Hepatocyte (in vitro differentiated cells): ENCODE data around the gene ARID4B. TPM values are rescaled to one million over a fixed set of nuclear protein-coding genes. Genes with fewer than 3 reads are reported as not detected.
A peak's percentile ranks its signal among the peaks of the same experiment; 100 is the strongest.

Source experiments
- DNase-seq: peaks from one replicate; pipeline ENCODE4 v3.0.0-alpha.2; 2016; ENCODE audit warnings: low spot score
- H2AFZ ChIP-seq: fragments of 200-600 bp; sonication (generic); 2 replicates; pipeline ENCODE4 v1.6.0; 2016; ENCODE audit warnings: antibody characterized with exemption, mild to moderate bottlenecking
- H3K27ac ChIP-seq: fragments of 200-600 bp; sonication (generic); 2 replicates; pipeline ENCODE4 v1.5.1; 2016; ENCODE audit warnings: mild to moderate bottlenecking
- H3K27me3 ChIP-seq: fragments of 200-600 bp; sonication (generic); 2 replicates; pipeline ENCODE4 v1.6.1; 2016
- H3K36me3 ChIP-seq: fragments of 200-600 bp; sonication (generic); replicated peaks from 2 replicates; pipeline ENCODE4 v1.5.1; 2016; ENCODE audit warnings: low read depth; ENCODE audit not compliant: insufficient read depth
- H3K4me1 ChIP-seq: fragments of 200-600 bp; sonication (generic); 2 replicates; pipeline ENCODE4 v1.5.1; 2016; ENCODE audit warnings: mild to moderate bottlenecking, moderate library complexity; ENCODE audit not compliant: insufficient read depth
- H3K4me2 ChIP-seq: fragments of 200-600 bp; sonication (generic); 2 replicates; pipeline ENCODE4 v1.6.0; 2016
- H3K4me3 ChIP-seq: fragments of 200-600 bp; sonication (generic); 2 replicates; pipeline ENCODE4 v1.5.1; 2016; ENCODE audit warnings: mild to moderate bottlenecking
- H3K79me2 ChIP-seq: fragments of 200-600 bp; sonication (generic); 2 replicates; pipeline ENCODE4 v1.6.0; 2017; ENCODE audit warnings: mild to moderate bottlenecking
- H3K9me2 ChIP-seq: fragments of 200-600 bp; sonication (generic); replicated peaks from 2 replicates; pipeline ENCODE4 v1.6.0; 2017; ENCODE audit warnings: mild to moderate bottlenecking; ENCODE audit not compliant: insufficient read depth
- H3K9me3 ChIP-seq: fragments of 200-600 bp; sonication (generic); 2 replicates; pipeline ENCODE4 v1.5.1; 2016; ENCODE audit warnings: low read depth, mild to moderate bottlenecking
- H4K20me1 ChIP-seq: fragments of 200-600 bp; sonication (generic); 2 replicates; pipeline ENCODE4 v1.6.0; 2016; ENCODE audit warnings: mild to moderate bottlenecking; ENCODE audit not compliant: insufficient read depth, poor library complexity, severe bottlenecking
- EZH2 ChIP-seq: fragments of 200-600 bp; sonication (generic); IDR thresholded peaks from 2 replicates; pipeline ENCODE4 v1.6.1; 2016; ENCODE audit warnings: antibody characterized with exemption, mild to moderate bottlenecking, borderline replicate concordance
- EZH2phosphoT487 ChIP-seq: fragments of 200-600 bp; sonication (generic); IDR thresholded peaks from one replicate; pipeline ENCODE4 v1.6.1; 2018; ENCODE audit warnings: antibody characterized with exemption, mild to moderate bottlenecking, low read depth, moderate library complexity; ENCODE audit not compliant: unreplicated experiment, severe bottlenecking
- WGBS: methylation state at CpG from one replicate; pipeline ENCODE4 v1.1.6; 2016; ENCODE audit warnings: low lambda C conversion rate; ENCODE audit errors: missing lambda C conversion rate; 5-methylcytosine and 5-hydroxymethylcytosine counted together
- polyA plus RNA-seq: library from polyadenylated mRNA; unstranded; fragments of >200 nt; fragmentation: Nextera tagmentation; extraction: Ambion mirVana; gene quantifications from 2 replicates; pipeline ENCODE4 v1.2.1, GENCODE V29; 2016
- total RNA-seq: library from RNA; depleted of rRNA; stranded (reverse); fragments of >200 nt; gene quantifications from 2 replicates; pipeline ENCODE4 v1.2.3, GENCODE V29; 2014
- TF ChIP-seq, protein P1 (sequence below): fragments of 200-600 bp; sonication (generic); IDR thresholded peaks from 2 replicates; pipeline ENCODE4 v1.5.1; 2016; ENCODE audit warnings: antibody characterized with exemption, mild to moderate bottlenecking; ENCODE audit not compliant: poor library complexity

ARID4B gene
- total and polyA plus RNA-seq, 2 experiments from 2014 or later: 29.4 to 35.0 TPM

DNA sequence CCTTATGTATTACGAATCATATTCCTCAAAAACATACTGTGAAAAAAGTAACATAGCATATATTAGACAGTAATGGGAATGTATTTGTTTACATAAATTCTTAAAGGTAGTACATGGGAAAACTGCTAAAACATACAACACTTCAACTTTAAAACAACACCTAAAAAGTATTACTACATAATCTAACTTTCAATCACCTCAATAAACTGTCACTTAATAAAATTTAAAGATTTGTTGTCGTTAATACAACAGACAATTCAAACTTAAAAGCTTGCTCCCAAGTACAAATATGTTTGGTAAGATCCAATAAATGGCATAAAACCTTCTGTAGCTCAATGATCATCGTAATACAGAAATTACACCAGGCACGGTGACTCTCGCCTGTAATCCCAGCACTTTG, 3.7 kb downstream of the ARID4B start:
- H4K20me1 ChIP-seq: peaks cover 77% of the 10 kb centered on the region
- 93% methylated on average over 5 of the region's 5 CpGs for WGBS
- no peak for DNase-seq
- H3K36me3 ChIP-seq: no peaks in the 10 kb centered on the region
- peak overlapping the region; percentile 86 for H3K4me2 ChIP-seq
- TF ChIP-seq EZH2phosphoT487 (no peak), EZH2 (no peak)
- TF ChIP-seq, protein P1, sequence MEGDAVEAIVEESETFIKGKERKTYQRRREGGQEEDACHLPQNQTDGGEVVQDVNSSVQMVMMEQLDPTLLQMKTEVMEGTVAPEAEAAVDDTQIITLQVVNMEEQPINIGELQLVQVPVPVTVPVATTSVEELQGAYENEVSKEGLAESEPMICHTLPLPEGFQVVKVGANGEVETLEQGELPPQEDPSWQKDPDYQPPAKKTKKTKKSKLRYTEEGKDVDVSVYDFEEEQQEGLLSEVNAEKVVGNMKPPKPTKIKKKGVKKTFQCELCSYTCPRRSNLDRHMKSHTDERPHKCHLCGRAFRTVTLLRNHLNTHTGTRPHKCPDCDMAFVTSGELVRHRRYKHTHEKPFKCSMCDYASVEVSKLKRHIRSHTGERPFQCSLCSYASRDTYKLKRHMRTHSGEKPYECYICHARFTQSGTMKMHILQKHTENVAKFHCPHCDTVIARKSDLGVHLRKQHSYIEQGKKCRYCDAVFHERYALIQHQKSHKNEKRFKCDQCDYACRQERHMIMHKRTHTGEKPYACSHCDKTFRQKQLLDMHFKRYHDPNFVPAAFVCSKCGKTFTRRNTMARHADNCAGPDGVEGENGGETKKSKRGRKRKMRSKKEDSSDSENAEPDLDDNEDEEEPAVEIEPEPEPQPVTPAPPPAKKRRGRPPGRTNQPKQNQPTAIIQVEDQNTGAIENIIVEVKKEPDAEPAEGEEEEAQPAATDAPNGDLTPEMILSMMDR: no peak
- no peak overlapping the region for H3K4me3 ChIP-seq
- H3K9me2 ChIP-seq: no peaks in the 10 kb centered on the region
- H3K9me3 ChIP-seq: no peaks in the 10 kb centered on the region
- H2AFZ ChIP-seq: no peak overlapping the region
- H3K4me1 ChIP-seq: peaks cover 20% of the 10 kb centered on the region
- H3K79me2 ChIP-seq: peaks cover 85% of the 10 kb centered on the region
- no peaks in the 10 kb centered on the region for H3K27me3 ChIP-seq
- no peak overlapping the region for H3K27ac ChIP-seq

DNA sequence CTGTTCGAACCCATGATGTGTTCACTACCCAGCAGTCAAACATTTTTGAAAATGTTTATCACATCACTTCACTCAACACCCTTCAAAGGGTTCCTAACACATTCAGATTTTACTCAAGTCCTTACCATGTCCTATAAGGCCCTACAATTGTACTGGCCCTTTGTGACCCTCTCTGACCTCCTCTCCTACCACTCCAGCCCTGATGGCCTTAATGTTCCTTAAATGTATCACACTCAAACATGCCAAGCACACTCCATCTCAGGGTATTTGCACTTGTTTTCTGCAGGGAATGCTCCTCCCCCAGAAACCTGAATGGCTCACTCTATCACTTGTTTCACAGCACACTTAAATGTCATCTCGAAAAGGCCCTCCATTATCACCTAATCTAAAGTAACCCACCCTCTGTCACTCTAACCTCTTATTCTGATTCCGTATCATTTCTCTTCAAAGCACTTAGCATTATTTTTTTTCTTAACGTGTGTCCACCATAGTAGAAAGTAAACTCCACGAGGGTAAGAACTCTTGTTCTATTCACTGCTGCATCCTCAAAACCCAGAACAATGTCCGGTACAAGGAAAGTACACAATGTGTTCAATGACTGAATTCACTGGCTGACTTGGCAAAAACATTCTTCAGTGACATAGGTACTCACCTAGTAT, 7.3 kb downstream of the ARID4B start:
- no peaks in the 10 kb centered on the region for H3K9me3 ChIP-seq
- H3K4me1 ChIP-seq: peaks cover 12% of the 10 kb centered on the region
- H3K4me2 ChIP-seq: no peak overlapping the region
- H2AFZ ChIP-seq: no peak overlapping the region
- no peak for DNase-seq
- H3K79me2 ChIP-seq: peaks cover 100% of the 10 kb centered on the region
- TF ChIP-seq, protein P1: no peak
- TF ChIP-seq EZH2 (no peak), EZH2phosphoT487 (no peak)
- H4K20me1 ChIP-seq: peaks cover 99% of the 10 kb centered on the region
- no peaks in the 10 kb centered on the region for H3K9me2 ChIP-seq
- H3K27ac ChIP-seq: no peak overlapping the region
- no peaks in the 10 kb centered on the region for H3K27me3 ChIP-seq
- H3K4me3 ChIP-seq: no peak overlapping the region
- no peaks in the 10 kb centered on the region for H3K36me3 ChIP-seq
- 92% methylated on average over 6 of the region's 6 CpGs for WGBS

DNA sequence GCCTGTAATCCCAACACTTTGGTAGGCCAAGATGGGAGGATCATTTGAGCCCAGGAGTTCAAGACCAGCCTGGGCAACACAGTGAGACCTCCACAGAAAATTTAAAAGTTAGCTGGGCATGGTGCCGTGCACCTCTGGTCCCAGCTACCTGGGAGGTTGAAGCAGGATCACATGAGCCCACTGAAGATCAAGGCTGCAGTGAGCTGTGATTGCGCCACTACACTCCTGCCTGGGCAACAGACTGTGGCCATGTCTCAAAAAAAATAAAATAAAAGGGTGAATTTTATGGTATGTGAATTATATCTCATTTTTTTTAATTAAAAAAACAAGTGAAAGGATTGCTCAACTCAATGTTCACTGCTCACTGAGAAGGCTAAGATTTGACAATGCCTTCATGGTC, 8.7 kb downstream of the ARID4B start:
- H3K36me3 ChIP-seq: no peaks in the 10 kb centered on the region
- H2AFZ ChIP-seq: no peak overlapping the region
- H3K4me1 ChIP-seq: no peaks in the 10 kb centered on the region
- H3K9me3 ChIP-seq: no peaks in the 10 kb centered on the region
- no peak overlapping the region for H3K4me2 ChIP-seq
- no peak for DNase-seq
- H4K20me1 ChIP-seq: peaks cover 99% of the 10 kb centered on the region
- no peaks in the 10 kb centered on the region for H3K27me3 ChIP-seq
- no peaks in the 10 kb centered on the region for H3K9me2 ChIP-seq
- TF ChIP-seq EZH2phosphoT487 (no peak), EZH2 (no peak)
- TF ChIP-seq, protein P1: no peak
- no peak overlapping the region for H3K4me3 ChIP-seq
- H3K79me2 ChIP-seq: peaks cover 100% of the 10 kb centered on the region
- H3K27ac ChIP-seq: no peak overlapping the region
- WGBS: 93% methylated on average over 2 of the region's 2 CpGs

- WGBS: 82% methylated on average over 1 of the region's 1 CpG
Observed at GRCh38 chr1:235317168-235317567, 10.8 kb downstream of the ARID4B start.

More at GRCh38 chr1:235317168-235317567, 10.8 kb downstream of the ARID4B start:
- Histone ChIP-seq H3K4me2 (no peak overlapping the region), H3K9me3 (no peaks in the 10 kb centered on the region), H3K9me2 (no peaks in the 10 kb centered on the region), H3K4me3 (no peak overlapping the region), H2AFZ (no peak overlapping the region), H3K27ac (no peak overlapping the region), H3K36me3 (no peaks in the 10 kb centered on the region), H4K20me1 (peaks cover 99% of the 10 kb centered on the region), H3K79me2 (peaks cover 100% of the 10 kb centered on the region), H3K27me3 (no peaks in the 10 kb centered on the region), H3K4me1 (peaks cover 13% of the 10 kb centered on the region)
- DNase-seq: no peak
- no peak for TF ChIP-seq EZH2phosphoT487
- no peak for TF ChIP-seq EZH2
- TF ChIP-seq, protein P1: no peak
